IPS DF 6.9 (cell line): ENCODE results near the gene PPP2R1B.

Source experiments
- DNase-seq: peaks from one replicate; pipeline ENCODE4 v3.0.0-alpha.2; 2013; ENCODE audit warnings: low read depth, low spot score
- H3K27ac ChIP-seq: one replicate; pipeline ENCODE4 v1.5.1; 2013; ENCODE audit warnings: low read length, control low read depth
- H3K27me3 ChIP-seq: 2 replicates; pipeline ENCODE4 v1.6.1; 2013; ENCODE audit warnings: mild to moderate bottlenecking, low read length; ENCODE audit not compliant: control insufficient read depth, insufficient read depth
- H3K36me3 ChIP-seq: 2 replicates; pipeline ENCODE4 v1.6.1; 2013; ENCODE audit warnings: low read length; ENCODE audit not compliant: control insufficient read depth, insufficient read depth
- H3K4me1 ChIP-seq: 2 replicates; pipeline ENCODE4 v1.6.1; 2013; ENCODE audit warnings: low read length; ENCODE audit not compliant: control insufficient read depth, insufficient read depth
- H3K4me3 ChIP-seq: 2 replicates; pipeline ENCODE4 v1.5.1; 2013; ENCODE audit warnings: mild to moderate bottlenecking, low read length
- H3K9me3 ChIP-seq: 2 replicates; pipeline ENCODE4 v1.6.1; 2013; ENCODE audit warnings: low read length, inconsistent platforms; ENCODE audit not compliant: control insufficient read depth, insufficient read depth
- WGBS: extraction: QIAGEN DNeasy Blood & Tissue Kit; methylation state at CpG from one replicate; pipeline ENCODE4 v1.1.7; 2013; ENCODE audit warnings: mixed read lengths, missing lambda C conversion rate; ENCODE audit not compliant: insufficient read length, insufficient coverage; 5-methylcytosine and 5-hydroxymethylcytosine counted together

Gene PPP2R1B

DNA sequence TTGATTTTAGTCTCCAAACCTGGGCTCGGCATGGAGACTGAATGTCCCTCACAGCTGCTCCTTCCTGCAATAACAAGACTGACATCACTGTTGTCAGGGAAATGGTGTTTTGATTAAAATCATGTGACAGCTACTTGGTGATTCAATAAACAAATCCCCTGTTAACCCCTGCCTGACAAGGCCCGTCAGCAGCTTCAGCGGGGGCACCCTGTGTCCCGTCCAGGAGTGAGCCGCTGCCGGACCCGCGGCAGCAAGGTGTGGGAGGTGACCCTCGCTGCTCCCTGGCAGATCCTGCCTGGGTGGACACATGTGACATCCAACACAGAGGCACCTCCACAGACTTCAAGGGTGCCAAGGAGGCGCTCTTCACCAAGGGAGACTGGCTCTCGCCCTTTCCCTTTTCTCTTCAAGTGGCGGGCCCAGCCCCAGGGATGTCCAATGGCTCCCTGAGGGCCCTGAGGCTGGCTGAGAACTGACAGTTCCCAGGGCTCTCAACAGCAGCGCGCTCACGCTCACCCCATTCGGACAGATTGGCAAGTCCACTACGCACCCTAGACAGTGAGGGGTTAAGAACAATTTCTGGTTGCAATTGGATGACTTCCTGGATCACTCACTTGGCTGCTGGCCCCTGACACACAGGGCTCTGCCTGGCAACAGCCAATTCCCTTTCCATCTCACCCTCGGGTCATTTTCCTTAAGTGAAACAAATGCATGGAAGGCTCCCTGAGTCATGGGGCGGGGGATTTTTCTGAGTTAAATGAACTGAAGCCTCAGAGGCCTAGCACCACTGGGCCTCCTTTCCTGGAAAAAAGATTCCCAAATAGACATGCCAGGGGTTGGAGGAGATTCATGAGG is 30.7 kb downstream of the PPP2R1B start:
- H3K36me3 ChIP-seq: no peaks in the 10 kb centered on the region
- DNase-seq: no peak
- peaks cover 2% of the 10 kb centered on the region for H3K4me1 ChIP-seq
- no CpG with 5 or more reads among the region's 19 CpGs for WGBS
- H3K4me3 ChIP-seq: no peak overlapping the region
- H3K27me3 ChIP-seq: no peaks in the 10 kb centered on the region
- H3K9me3 ChIP-seq: no peaks in the 10 kb centered on the region
- no peak overlapping the region for H3K27ac ChIP-seq

- Histone ChIP-seq H3K4me3 (no peak overlapping the region), H3K36me3 (no peaks in the 10 kb centered on the region), H3K27ac (no peak overlapping the region), H3K9me3 (no peaks in the 10 kb centered on the region), H3K27me3 (no peaks in the 10 kb centered on the region), H3K4me1 (peaks cover 2% of the 10 kb centered on the region)
- no peak for DNase-seq
- WGBS: no CpG with 5 or more reads among the region's 6 CpGs
These were observed 31.3 kb downstream of the PPP2R1B start for GRCh38 chr11:111734954-111735261.

- H3K36me3 ChIP-seq: no peaks in the 10 kb centered on the region
- H3K27ac ChIP-seq: no peak overlapping the region
- H3K9me3 ChIP-seq: no peaks in the 10 kb centered on the region
- no CpG with 5 or more reads among the region's 8 CpGs for WGBS
- no peaks in the 10 kb centered on the region for H3K27me3 ChIP-seq
- no peak overlapping the region for H3K4me3 ChIP-seq
- peaks cover 2% of the 10 kb centered on the region for H3K4me1 ChIP-seq
- no peak for DNase-seq
These were observed 31.9 kb downstream of the PPP2R1B start for GRCh38 chr11:111734101-111734953.

- Histone ChIP-seq H3K27ac (no peak overlapping the region), H3K27me3 (no peaks in the 10 kb centered on the region), H3K9me3 (no peaks in the 10 kb centered on the region), H3K4me1 (peaks cover 2% of the 10 kb centered on the region), H3K36me3 (no peaks in the 10 kb centered on the region), H3K4me3 (no peak overlapping the region)
- WGBS: no CpG with 5 or more reads among the region's 9 CpGs
- no peak for DNase-seq
These were observed 32.5 kb downstream of the PPP2R1B start for GRCh38 chr11:111733611-111734088.

DNA sequence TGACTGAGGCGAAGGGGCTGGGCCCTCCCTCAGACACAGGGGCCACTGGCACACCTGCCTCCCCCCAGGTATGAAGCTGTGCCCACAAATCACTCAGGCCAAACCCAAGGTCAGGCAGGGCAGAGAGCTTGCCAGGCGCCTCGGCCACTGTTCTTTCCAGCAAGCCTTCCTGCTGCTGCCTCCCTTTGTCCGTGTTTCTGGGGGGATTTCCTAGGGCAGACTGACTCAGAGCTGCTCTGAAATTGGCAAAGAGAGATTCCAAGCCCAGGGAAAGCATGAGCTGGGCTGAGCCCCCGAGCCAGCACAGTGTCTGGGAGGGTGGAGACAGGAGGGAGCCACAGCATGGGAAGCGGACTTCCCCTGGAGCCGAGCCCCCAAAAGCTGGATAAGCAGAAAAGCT is 33.2 kb downstream of the PPP2R1B start:
- Histone ChIP-seq H3K27ac (no peak overlapping the region), H3K9me3 (no peaks in the 10 kb centered on the region), H3K4me3 (no peak overlapping the region), H3K4me1 (no peaks in the 10 kb centered on the region; the same call in 1 of the 2 replicates), H3K27me3 (no peaks in the 10 kb centered on the region), H3K36me3 (no peaks in the 10 kb centered on the region)
- no CpG with 5 or more reads among the region's 7 CpGs for WGBS
- no peak for DNase-seq

DNA sequence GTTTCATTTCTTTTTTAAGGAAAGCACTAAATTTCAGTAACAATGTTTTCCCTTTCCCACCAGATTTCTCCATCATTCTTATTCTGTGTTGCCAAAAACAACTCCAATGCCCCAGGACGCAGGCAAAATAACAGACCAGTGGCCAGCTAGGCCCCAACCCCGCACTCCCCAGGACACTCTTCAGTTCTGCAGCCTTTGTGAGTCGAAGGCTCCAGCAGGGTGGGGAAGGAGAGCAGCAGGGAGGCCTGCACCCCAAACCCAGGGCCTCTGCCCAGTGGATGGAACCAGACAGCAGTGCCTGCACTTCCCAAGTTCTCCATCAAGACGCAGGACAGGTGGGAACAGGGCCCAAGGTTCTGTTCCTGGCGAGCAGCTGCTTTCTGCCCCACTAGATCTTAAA is 34.4 kb downstream of the PPP2R1B start:
- no CpG with 5 or more reads among the region's 5 CpGs for WGBS
- no peaks in the 10 kb centered on the region for H3K9me3 ChIP-seq
- DNase-seq: no peak

GRCh38 chr11:111730871-111731591 is 35.2 kb downstream of the PPP2R1B start:
- WGBS: no CpG with 5 or more reads among the region's 22 CpGs
- Histone ChIP-seq H3K27ac (no peak overlapping the region), H3K36me3 (no peaks in the 10 kb centered on the region), H3K4me1 (no peaks in the 10 kb centered on the region; the same call in 1 of the 2 replicates), H3K4me3 (no peak overlapping the region), H3K27me3 (no peaks in the 10 kb centered on the region), H3K9me3 (no peaks in the 10 kb centered on the region)
- DNase-seq: no peak

More for the DNA sequence above, 34.4 kb downstream of the PPP2R1B start:
- Histone ChIP-seq H3K4me1 (no peaks in the 10 kb centered on the region; the same call in 1 of the 2 replicates), H3K27ac (no peak overlapping the region), H3K36me3 (no peaks in the 10 kb centered on the region), H3K4me3 (no peak overlapping the region), H3K27me3 (no peaks in the 10 kb centered on the region)

- no peaks in the 10 kb centered on the region for H3K9me3 ChIP-seq
- 0 out of 2 replicates have a peak, but pooled peaks cover 2% of the 10 kb centered on the region for H3K36me3 ChIP-seq
- H3K4me1 ChIP-seq: no peaks in the 10 kb centered on the region; the same call in 1 of the 2 replicates
- H3K27ac ChIP-seq: no peak overlapping the region
- no peak for DNase-seq
- no CpG with 5 or more reads among the region's 9 CpGs for WGBS
- H3K4me3 ChIP-seq: no peak overlapping the region
- H3K27me3 ChIP-seq: no peaks in the 10 kb centered on the region
These were observed 36.3 kb downstream of the PPP2R1B start for GRCh38 chr11:111729831-111730311.

DNA sequence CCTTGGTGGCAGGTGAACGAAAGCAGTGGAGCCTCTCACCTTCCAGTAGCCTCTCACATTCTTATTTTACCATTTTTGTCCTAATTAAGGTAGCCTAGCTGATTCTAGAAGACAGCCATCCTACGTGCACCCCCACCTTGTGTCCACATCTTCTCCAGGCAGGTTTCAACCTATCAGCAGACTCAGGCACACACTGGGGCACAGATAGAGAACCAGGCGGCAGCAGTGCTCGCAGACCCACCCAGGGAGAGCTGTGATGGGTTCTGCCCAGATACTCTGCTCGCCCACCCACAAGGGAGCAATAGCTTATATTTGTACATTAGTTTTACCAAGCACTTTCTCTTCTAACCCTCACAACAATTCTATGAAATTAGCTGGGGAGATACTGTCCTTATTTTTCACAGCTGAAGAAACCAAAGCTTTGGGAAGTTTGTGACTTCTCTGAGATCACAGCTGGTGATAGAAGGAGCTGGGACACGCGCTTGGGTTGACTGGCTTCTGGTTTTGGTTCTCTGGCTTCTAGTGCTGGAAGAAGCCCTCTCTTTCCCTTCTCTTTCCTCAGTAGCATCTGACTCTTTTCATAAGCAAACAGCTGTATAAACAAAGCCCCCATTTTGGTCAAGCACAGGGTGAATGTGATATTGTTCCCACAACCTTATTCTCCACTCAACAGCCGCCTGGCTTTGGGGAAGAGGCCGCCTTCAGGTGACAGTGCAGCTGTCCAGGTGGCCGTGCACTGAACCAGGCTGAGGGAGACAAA is 36.9 kb downstream of the PPP2R1B start:
- WGBS: no CpG with 5 or more reads among the region's 10 CpGs
- no peaks in the 10 kb centered on the region for H3K27me3 ChIP-seq
- no peaks in the 10 kb centered on the region for H3K9me3 ChIP-seq
- no peak for DNase-seq
- no peak overlapping the region for H3K27ac ChIP-seq
- 0 out of 2 replicates have a peak, but pooled peaks cover 2% of the 10 kb centered on the region for H3K36me3 ChIP-seq
- no peak overlapping the region for H3K4me3 ChIP-seq
- no peaks in the 10 kb centered on the region; the same call in 1 of the 2 replicates for H3K4me1 ChIP-seq
